IMR-90 (cell line): ENCODE measurements around the gene MFAP3L. TPM values are rescaled to one million over a fixed set of nuclear protein-coding genes. Genes with fewer than 3 reads are reported as not detected.

Experiments
- ATAC-seq: fragments of 200-7000 bp; cut with Tn5 transposase; 2 replicates; pipeline ENCODE4 v1.9.1; 2020; ENCODE audit warnings: low read depth, mild to moderate bottlenecking, moderate library complexity
- BruUV-seq: library from RNA; stranded (reverse); fragments of 400-500 nt; replicated peaks from 2 replicates; lab custom pipeline; 2021; lab: Mats Ljungman, UMichigan
- CTCF ChIA-PET: fragments of 300-600 bp; formaldehyde crosslinking; extraction: SDS; loops from one replicate; lab custom pipeline; 2021; ENCODE audit warnings: antibody characterized with exemption; lab: Yijun Ruan, JAX
- POLR2A ChIA-PET: fragments of 300-600 bp; sonication (Branson Sonifier 250); formaldehyde crosslinking; loops from one replicate; lab custom pipeline; 2022; ENCODE audit warnings: antibody characterized with exemption; ENCODE audit not compliant: unreplicated experiment; lab: Charles Lee
- DNase-seq: peaks from one replicate; pipeline ENCODE4 v3.0.0; 2013
- H2AFZ ChIP-seq: replicated peaks from 2 replicates; pipeline ENCODE3; 2013; ENCODE audit warnings: low read length, mild to moderate bottlenecking; ENCODE audit not compliant: poor library complexity
- H2AK5ac ChIP-seq: 2 replicates; pipeline ENCODE4 v1.6.1; 2013; ENCODE audit warnings: low read depth, low read length, inconsistent platforms
- H2AK9ac ChIP-seq: replicated peaks from 2 replicates; pipeline ENCODE3; 2013; ENCODE audit warnings: mild to moderate bottlenecking, low read depth, low read length, moderate library complexity; ENCODE audit not compliant: poor library complexity
- H2BK120ac ChIP-seq: 2 replicates; pipeline ENCODE4 v1.6.1; 2013; ENCODE audit warnings: low read depth, low read length, inconsistent platforms
- H2BK15ac ChIP-seq: 3 replicates; pipeline ENCODE4 v1.6.1; 2013; ENCODE audit warnings: low read depth, low read length, inconsistent platforms
- H2BK20ac ChIP-seq: 2 replicates; pipeline ENCODE4 v1.6.1; 2013; ENCODE audit warnings: low read depth, mild to moderate bottlenecking, inconsistent platforms, low read length, moderate library complexity
- H2BK5ac ChIP-seq: 2 replicates; pipeline ENCODE4 v1.6.1; 2013; ENCODE audit warnings: mild to moderate bottlenecking, low read depth, low read length, inconsistent platforms; ENCODE audit not compliant: poor library complexity, severe bottlenecking
- H3K14ac ChIP-seq: replicated peaks from 2 replicates; pipeline ENCODE4 v1.6.1; 2013; ENCODE audit warnings: low read depth, low read length, inconsistent platforms
- H3K18ac ChIP-seq: 2 replicates; pipeline ENCODE4 v1.6.1; 2013; ENCODE audit warnings: low read depth, low read length, control low read depth
- H3K23ac ChIP-seq: 2 replicates; pipeline ENCODE4 v1.6.1; 2013; ENCODE audit warnings: low read depth, low read length, inconsistent platforms
- H3K27ac ChIP-seq: 2 replicates; pipeline ENCODE4 v1.5.1; 2013; ENCODE audit warnings: mild to moderate bottlenecking, control low read depth, low read length; ENCODE audit not compliant: insufficient read depth
- H3K27me3 ChIP-seq: 2 replicates; pipeline ENCODE4 v1.6.1; 2013; ENCODE audit warnings: low read length; ENCODE audit not compliant: control insufficient read depth, insufficient read depth
- H3K36me3 ChIP-seq: 2 replicates; pipeline ENCODE4 v1.6.1; 2013; ENCODE audit warnings: low read length, mixed read lengths; ENCODE audit not compliant: control insufficient read depth, insufficient read depth
- H3K4ac ChIP-seq: 2 replicates; pipeline ENCODE4 v1.6.1; 2013; ENCODE audit warnings: low read depth, low read length, inconsistent platforms
- H3K4me1 ChIP-seq: 2 replicates; pipeline ENCODE4 v1.6.1; 2013; ENCODE audit warnings: low read length, mixed read lengths; ENCODE audit not compliant: control insufficient read depth, insufficient read depth
- H3K4me2 ChIP-seq: 2 replicates; pipeline ENCODE4 v1.6.1; 2013; ENCODE audit warnings: low read depth, mild to moderate bottlenecking, control low read depth, low read length, moderate library complexity
- H3K4me3 ChIP-seq: 2 replicates; pipeline ENCODE4 v1.5.1; 2013; ENCODE audit warnings: low read depth, mild to moderate bottlenecking, control low read depth, low read length, moderate library complexity; ENCODE audit not compliant: insufficient read depth
- H3K56ac ChIP-seq: 2 replicates; pipeline ENCODE4 v1.6.1; 2013; ENCODE audit warnings: low read length, inconsistent platforms; ENCODE audit not compliant: insufficient read depth; ENCODE audit errors: extremely low read depth
- H3K79me1 ChIP-seq, 2 experiments: 2 replicates each; pipeline ENCODE4 v1.6.1; 2013; ENCODE audit warnings: low read length in 2 of 2, inconsistent platforms in 1 of 2, low read depth in 1 of 2
- H3K9ac ChIP-seq: 2 replicates; pipeline ENCODE4 v1.6.1; 2013; ENCODE audit warnings: low read depth, low read length, control low read depth
- H3K9me1 ChIP-seq: 2 replicates; pipeline ENCODE4 v1.6.1; 2013; ENCODE audit warnings: low read length, inconsistent platforms; ENCODE audit not compliant: insufficient read depth
- H3K9me3 ChIP-seq: 2 replicates; pipeline ENCODE4 v1.6.1; 2013; ENCODE audit warnings: low read length; ENCODE audit not compliant: control insufficient read depth, insufficient read depth
- H4K20me1 ChIP-seq: 2 replicates; pipeline ENCODE4 v1.6.1; 2013; ENCODE audit warnings: low read length, inconsistent platforms; ENCODE audit not compliant: insufficient read depth
- H4K5ac ChIP-seq: 2 replicates; pipeline ENCODE4 v1.6.1; 2013; ENCODE audit warnings: mild to moderate bottlenecking, low read depth, low read length, control low read depth
- H4K8ac ChIP-seq, 2 experiments: 2 replicates each; pipeline ENCODE4 v1.6.1; 2013; ENCODE audit warnings: low read depth in 2 of 2, low read length in 2 of 2, control low read depth in 1 of 2, inconsistent platforms in 1 of 2
- H4K91ac ChIP-seq: 2 replicates; pipeline ENCODE4 v1.6.1; 2013; ENCODE audit warnings: low read depth, low read length, inconsistent platforms; ENCODE audit not compliant: insufficient read depth
- RFX5 ChIP-seq: IDR thresholded peaks from 2 replicates; pipeline ENCODE4 v1.8.0; 2012; ENCODE audit warnings: low read depth, mild to moderate bottlenecking, low read length, moderate library complexity
- WGBS, 2 experiments: methylation state at CpG; one replicate each; pipeline versions ENCODE4 v1.1.5 to v1.1.7; 2013; ENCODE audit warnings: missing lambda C conversion rate in 2 of 2; ENCODE audit not compliant: insufficient read length in 1 of 2; ENCODE audit errors: extremely low coverage in 2 of 2; 5-methylcytosine and 5-hydroxymethylcytosine counted together
- dilution Hi-C: fragments of 300-500 bp; cut with HindIII; formaldehyde crosslinking; loops from one replicate; pipeline ENCODE4 v1.14.3; 2018; ENCODE audit warnings: low sequenced_read_pairs; ENCODE audit not compliant: unreplicated experiment
- in situ Hi-C: fragments of 300-500 bp; cut with MboI; formaldehyde crosslinking; loops from 3 replicates; pipeline ENCODE4 v1.14.3; 2019; ENCODE audit warnings: low sequenced_read_pairs, inconsistent platforms, mixed read lengths
- intact Hi-C: fragments of 100-400 bp; cut with micrococcal nuclease; formaldehyde crosslinking; loops from 2 replicates; pipeline ENCODE4 v1.10.0; 2022
- polyA plus RNA-seq, 3 experiments: library from polyadenylated mRNA; depleted of rRNA; stranded (reverse); fragments of >200 nt; gene quantifications; 2 replicates each; pipeline ENCODE4 v1.2.3, GENCODE V29; 2012; ENCODE audit warnings: low replicate concordance in 1 of 3
- total RNA-seq: library from RNA; depleted of rRNA; stranded (reverse); fragments of >200 nt; gene quantifications from 2 replicates; pipeline ENCODE4 v1.2.3, GENCODE V29; 2012

Gene MFAP3L
- total and polyA plus RNA-seq, 2 of the 4 experiments (the other 2 are of a cell fraction), result 0.22 to 0.36 TPM

DNA sequence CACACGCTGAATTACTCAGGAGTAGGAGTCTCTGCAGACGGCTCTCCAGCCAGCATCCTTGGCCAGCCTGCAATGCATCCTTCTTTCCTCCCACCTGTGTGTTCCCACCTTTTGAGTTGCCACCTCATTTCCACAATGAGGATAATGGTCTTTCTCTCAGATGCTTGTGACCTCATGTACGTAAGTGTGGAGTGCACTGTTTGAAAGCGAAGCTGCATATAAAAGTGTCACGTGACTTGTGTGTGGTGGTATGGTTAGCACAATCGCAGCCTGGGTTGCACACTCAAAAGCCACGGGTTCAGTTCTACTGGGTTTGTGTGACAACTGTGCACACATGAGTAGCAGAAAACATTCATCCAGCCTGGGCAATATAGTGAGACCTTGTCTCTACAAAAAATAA lies 12.0 kb upstream of the MFAP3L start:
- in situ Hi-C loops (no loop called here), intact Hi-C loops (no loop called here), dilution Hi-C loops (no loop called here)
- H3K4me3 ChIP-seq, result no peak overlapping the region
- H3K9ac ChIP-seq, result no peak overlapping the region
- no peak overlapping the region for H4K5ac ChIP-seq
- H2AK5ac ChIP-seq, result no peak overlapping the region
- no peak overlapping the region for H3K4ac ChIP-seq
- H3K14ac ChIP-seq, result no peak overlapping the region
- H3K9me1 ChIP-seq, result no peaks in the 10 kb centered on the region
- no peak overlapping the region for H3K18ac ChIP-seq
- ChIA-PET CTCF (no interaction called here), POLR2A (no interaction called here)
- H3K23ac ChIP-seq, result no peak overlapping the region
- TF ChIP-seq RFX5, result no peak
- H2BK15ac ChIP-seq, result no peak overlapping the region
- WGBS, 2 experiments, result no CpG with 5 or more reads among the region's 7 CpGs
- ATAC-seq (no peak), DNase-seq (no peak)
- no peaks in the 10 kb centered on the region for H3K4me1 ChIP-seq
- H3K27ac ChIP-seq, result no peak overlapping the region
- H3K79me1 ChIP-seq, result no peaks in the 10 kb centered on the region
- H2AK9ac ChIP-seq, result no peak overlapping the region
- no peak overlapping the region for H4K91ac ChIP-seq
- no peak overlapping the region for H3K56ac ChIP-seq
- H2AFZ ChIP-seq, result no peak overlapping the region
- H2BK5ac ChIP-seq, result no peak overlapping the region
- no peaks in the 10 kb centered on the region for H3K36me3 ChIP-seq
- no TSS peak for BruUV-seq
- no peak overlapping the region for H2BK120ac ChIP-seq
- H3K27me3 ChIP-seq, result peaks cover 8% of the 10 kb centered on the region
- H2BK20ac ChIP-seq, result no peak overlapping the region
- no peak overlapping the region for H3K4me2 ChIP-seq
- no peak overlapping the region for H4K8ac ChIP-seq
- no peaks in the 10 kb centered on the region for H3K9me3 ChIP-seq
- H4K20me1 ChIP-seq, result no peaks in the 10 kb centered on the region
